A673 (cell line): ENCODE measurements around the gene SULT2A1. TPM values are rescaled to one million over a fixed set of nuclear protein-coding genes. Genes with fewer than 3 reads are reported as not detected.
"Not testable (repeated sequence)": the region's sequence is repeated elsewhere in the genome, so short reads cannot be mapped to it uniquely, and the experiment has no call there.

ENCODE experiments used
- Bru-seq: library from RNA; stranded (reverse); fragments of 400-500 nt; gene quantifications from one replicate; lab custom pipeline; 2021; lab: Mats Ljungman, UMichigan
- BruChase-seq, 2 experiments: library from RNA; stranded (reverse); fragments of 400-500 nt; gene quantifications; one replicate each; lab custom pipeline; 2021; lab: Mats Ljungman, UMichigan
- BruUV-seq: library from RNA; stranded (reverse); fragments of 400-500 nt; replicated peaks from 2 replicates; lab custom pipeline; 2021; lab: Mats Ljungman, UMichigan
- CTCF ChIA-PET: fragments of 300-600 bp; sonication (Branson Sonifier 250); formaldehyde crosslinking; loops from one replicate; lab custom pipeline; 2022; ENCODE audit warnings: antibody characterized with exemption; lab: Charles Lee
- POLR2A ChIA-PET: fragments of 300-600 bp; sonication (Branson Sonifier 250); formaldehyde crosslinking; loops from one replicate; lab custom pipeline; 2022; ENCODE audit warnings: antibody characterized with exemption; ENCODE audit not compliant: low non-redundant PET; lab: Charles Lee
- DNase-seq: peaks from one replicate; pipeline ENCODE4 v3.0.0-alpha.2; 2015; ENCODE audit warnings: low spot score
- H3K27ac ChIP-seq: fragments of 200-600 bp; sonication (generic); 2 replicates; pipeline ENCODE4 v1.5.1; 2016; ENCODE audit warnings: mixed run types, low read depth, mild to moderate bottlenecking, mixed read lengths, antibody characterized with exemption, low read length; ENCODE audit not compliant: poor library complexity, severe bottlenecking
- H3K27me3 ChIP-seq: fragments of 200-600 bp; sonication (generic); replicated peaks from 2 replicates; pipeline ENCODE4 v1.6.1; 2017; ENCODE audit warnings: mixed run types, low read depth, mild to moderate bottlenecking, mixed read lengths, antibody characterized with exemption, low read length; ENCODE audit not compliant: insufficient read depth, poor library complexity
- H3K36me3 ChIP-seq: fragments of 200-600 bp; sonication (generic); 2 replicates; pipeline ENCODE4 v1.6.1; 2016; ENCODE audit warnings: mixed run types, mild to moderate bottlenecking, mixed read lengths, antibody characterized with exemption, low read length; ENCODE audit not compliant: insufficient read depth, poor library complexity, severe bottlenecking
- H3K4me1 ChIP-seq: fragments of 200-600 bp; sonication (generic); 2 replicates; pipeline ENCODE4 v1.6.1; 2017; ENCODE audit warnings: mixed run types, mild to moderate bottlenecking, mixed read lengths, antibody characterized with exemption, low read length; ENCODE audit not compliant: insufficient read depth, poor library complexity, severe bottlenecking
- H3K4me3 ChIP-seq: fragments of 200-600 bp; sonication (generic); 2 replicates; pipeline ENCODE4 v1.5.1; 2016; ENCODE audit warnings: low read depth, mixed run types, mild to moderate bottlenecking, mixed read lengths, low read length; ENCODE audit not compliant: poor library complexity, severe bottlenecking
- H3K9me3 ChIP-seq: fragments of 200-600 bp; sonication (generic); 2 replicates; pipeline ENCODE4 v1.6.1; 2016; ENCODE audit warnings: mixed run types, low read depth, mild to moderate bottlenecking, mixed read lengths, antibody characterized with exemption, low read length; ENCODE audit not compliant: poor library complexity, severe bottlenecking
- CTCF ChIP-seq: fragments of 300-800, 200-600 bp; sonication (generic); conservative IDR thresholded peaks from 2 replicates; pipeline ENCODE4 v1.5.1; 2017; ENCODE audit warnings: low read depth, mild to moderate bottlenecking, antibody characterized with exemption, low read length, moderate library complexity, mixed read lengths
- EZH2 ChIP-seq: fragments of 200-600 bp; sonication (generic); IDR thresholded peaks from 2 replicates; pipeline ENCODE4 v1.6.1; 2017; ENCODE audit warnings: borderline replicate concordance, low read depth, mild to moderate bottlenecking, mixed read lengths, antibody characterized with exemption, low read length; ENCODE audit not compliant: poor library complexity, severe bottlenecking
- intact Hi-C: fragments of 100-400 bp; cut with micrococcal nuclease; formaldehyde crosslinking; loops from one replicate; pipeline ENCODE4 v1.10.0; 2022; ENCODE audit not compliant: unreplicated experiment
- long read RNA-seq: library from polyadenylated mRNA; stranded (forward); transcript quantifications from one replicate; pipeline ENCODE4 v2.0.0, GENCODE V29; 2022
- total RNA-seq: library from RNA; stranded (reverse); gene quantifications from 2 replicates; pipeline ENCODE4 v1.2.3, GENCODE V29; 2021

The SULT2A1 gene, protein sequence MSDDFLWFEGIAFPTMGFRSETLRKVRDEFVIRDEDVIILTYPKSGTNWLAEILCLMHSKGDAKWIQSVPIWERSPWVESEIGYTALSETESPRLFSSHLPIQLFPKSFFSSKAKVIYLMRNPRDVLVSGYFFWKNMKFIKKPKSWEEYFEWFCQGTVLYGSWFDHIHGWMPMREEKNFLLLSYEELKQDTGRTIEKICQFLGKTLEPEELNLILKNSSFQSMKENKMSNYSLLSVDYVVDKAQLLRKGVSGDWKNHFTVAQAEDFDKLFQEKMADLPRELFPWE
- total RNA-seq (not detected in 2 replicates), Bru-seq, nascent RNA (not detected), BruChase-seq, experiment 1, labeled RNA remaining after a 2-hour chase (percentile 6 among the genes with signal in this experiment), BruChase-seq, experiment 2, labeled RNA remaining after a 6-hour chase (not detected)
- long read RNA-seq, result 0 reads

DNA sequence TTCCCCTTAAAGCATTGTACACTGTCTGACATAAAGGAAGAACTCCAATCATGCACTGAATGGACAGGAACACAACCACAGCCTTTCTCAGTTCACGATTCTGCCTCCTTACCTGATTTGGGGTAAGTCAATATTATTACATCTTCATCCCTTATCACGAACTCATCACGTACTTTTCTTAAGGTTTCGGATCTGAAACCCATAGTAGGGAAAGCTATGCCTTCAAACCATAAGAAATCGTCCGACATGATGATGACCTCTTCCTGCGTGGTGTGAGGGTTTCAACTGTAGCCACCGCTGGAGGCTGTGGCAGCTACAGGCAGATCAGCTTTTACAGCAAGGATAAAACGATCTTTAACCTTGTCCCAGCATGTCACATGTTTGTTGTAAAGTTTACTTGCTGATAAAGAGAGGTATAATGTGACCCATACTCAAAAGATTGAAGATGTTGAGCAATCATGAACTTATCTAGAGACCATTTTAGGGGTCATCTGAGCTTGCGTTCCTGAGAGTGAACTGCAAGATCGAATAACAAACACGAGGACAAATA, at the start of gene SULT2A1:
Gene SULT2A1, minus strand, starts transcription at position 306 of the 550 bp plus-strand sequence. Its CDS starts 58 bp downstream, at position 248.
- Histone ChIP-seq H3K9me3 (no peaks in the 10 kb centered on the region), H3K27me3 (no peaks in the 10 kb centered on the region), H3K4me3 (no peak within 1 kb of the TSS), H3K36me3 (no peaks in the 10 kb centered on the region), H3K4me1 (no peaks in the 10 kb centered on the region), H3K27ac (no peak within 1 kb of the TSS)
- CTCF ChIA-PET, result no interaction called here
- POLR2A ChIA-PET, result no interaction called here
- BruUV-seq, result no TSS peak
- intact Hi-C loops, result no loop called here
- DNase-seq, result no peak
- no peak for TF ChIP-seq CTCF
- no peak for TF ChIP-seq EZH2

DNA sequence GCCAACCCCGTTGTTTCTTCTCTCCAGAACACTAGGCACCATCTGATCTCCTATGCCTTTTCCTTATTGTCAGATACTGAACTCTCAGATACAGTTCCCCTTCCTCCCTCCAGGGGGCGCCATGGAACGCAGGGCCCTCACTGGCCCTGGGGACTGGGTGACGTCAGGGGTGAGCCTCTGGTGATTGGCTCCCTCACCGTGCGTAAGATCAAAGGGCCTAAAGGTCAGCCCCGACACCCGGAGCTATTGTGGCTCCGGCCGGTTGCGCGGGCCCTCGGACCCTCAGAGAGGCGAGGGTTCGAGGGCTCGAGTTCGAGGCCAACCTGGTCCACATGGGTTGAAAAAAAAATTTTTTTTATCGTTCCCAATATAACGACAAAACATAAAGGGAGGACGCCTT, 42.5 kb upstream of the SULT2A1 start:
- H3K9me3 ChIP-seq, H3K36me3 ChIP-seq, BruUV-seq, POLR2A ChIA-PET, CTCF ChIA-PET, H3K4me3 ChIP-seq, DNase-seq, H3K27me3 ChIP-seq, H3K27ac ChIP-seq, H3K4me1 ChIP-seq, intact Hi-C loops: not testable (repeated sequence)

- H3K4me1 ChIP-seq, H3K36me3 ChIP-seq, H3K27me3 ChIP-seq, POLR2A ChIA-PET, H3K9me3 ChIP-seq, DNase-seq, H3K27ac ChIP-seq, intact Hi-C loops, BruUV-seq, H3K4me3 ChIP-seq, CTCF ChIA-PET: not testable (repeated sequence)
Observed at GRCh38 chr19:47920107-47920506, 34.0 kb upstream of the SULT2A1 start.

DNA sequence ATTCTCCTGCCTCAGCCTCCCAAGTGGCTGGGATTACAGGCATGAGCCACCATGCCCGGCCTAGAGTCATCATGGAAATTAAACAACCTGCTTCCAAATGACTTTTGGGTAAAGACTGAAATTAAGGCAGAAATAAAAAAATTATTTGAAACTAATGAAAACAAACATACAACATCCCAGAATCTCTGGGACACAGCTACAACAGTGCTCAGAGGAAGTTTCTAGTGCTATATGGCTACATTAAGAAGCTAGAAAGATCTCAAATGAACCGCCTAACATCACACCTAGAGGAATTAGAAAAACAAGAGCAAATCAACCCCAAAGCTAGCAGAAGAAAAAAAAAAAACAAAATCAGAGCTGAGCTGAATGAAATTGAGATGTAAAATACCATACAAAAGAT, 24.1 kb upstream of the SULT2A1 start:
- CTCF ChIA-PET, intact Hi-C loops, H3K27me3 ChIP-seq, H3K27ac ChIP-seq, POLR2A ChIA-PET, H3K4me1 ChIP-seq, DNase-seq, BruUV-seq, H3K36me3 ChIP-seq, H3K9me3 ChIP-seq, H3K4me3 ChIP-seq: not testable (repeated sequence)

DNA sequence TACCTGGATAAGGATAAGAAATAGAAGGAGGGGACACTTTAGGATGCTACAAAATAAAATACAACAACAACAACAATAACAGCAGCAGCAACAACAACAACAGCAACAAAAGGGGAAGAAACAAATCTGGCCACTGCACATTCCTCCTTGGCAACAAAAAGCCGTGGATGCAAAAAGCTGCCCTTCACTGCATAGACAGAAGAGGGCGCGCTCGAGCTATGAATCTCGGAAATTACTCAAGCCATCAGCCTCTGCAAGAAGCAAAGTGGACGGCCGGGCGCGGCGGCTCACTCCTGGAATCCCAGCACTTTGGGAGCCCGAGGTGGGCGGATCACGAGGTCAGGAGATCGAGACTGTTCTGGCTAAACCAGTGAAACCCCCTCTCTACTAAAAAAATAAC, 23.2 kb upstream of the SULT2A1 start:
- H3K4me3 ChIP-seq, DNase-seq, H3K4me1 ChIP-seq, CTCF ChIA-PET, intact Hi-C loops, BruUV-seq, H3K27me3 ChIP-seq, H3K9me3 ChIP-seq, POLR2A ChIA-PET, H3K27ac ChIP-seq, H3K36me3 ChIP-seq: not testable (repeated sequence)
